Thyroid gland (tissue), 4 donors: Measurements from ENCODE around the gene MDGA2.

ENCODE experiments used
- CTCF ChIP-seq, 6 experiments: fragments of 200-600 bp in 3 of 6; fragments of 450-650 bp in 3 of 6; sonication (generic) in 3 of 6; IDR thresholded peaks; one replicate each; pipeline ENCODE4 v1.5.1; 2016 to 2019; ENCODE audit warnings: antibody characterized with exemption in 6 of 6, mild to moderate bottlenecking in 2 of 6, inconsistent platforms in 1 of 6, moderate library complexity in 1 of 6
- POLR2A ChIP-seq, 2 donors: fragments of 450-650 bp; IDR thresholded peaks; one replicate each; pipeline ENCODE4 v1.6.1; 2017; ENCODE audit warnings: antibody characterized with exemption in 2 of 2, mild to moderate bottlenecking in 2 of 2, moderate library complexity in 1 of 2

GRCh38 chr14:47466916-47467315 lies 208.5 kb downstream of the MDGA2 start:
- no peak for TF ChIP-seq CTCF (IDR thresholded peaks at IDR 0.05)
- TF ChIP-seq POLR2A (IDR thresholded peaks at IDR 0.05): no peak
